HepG2 (cell line): ENCODE results near the gene RARA. TPM values are rescaled to one million over a fixed set of nuclear protein-coding genes. Genes with fewer than 3 reads are reported as not detected.

Experiments
- ATM ChIP-seq: fragments of 450-650 bp; IDR thresholded peaks from 2 replicates; pipeline ENCODE4 v1.7.1; 2017; ENCODE audit warnings: mild to moderate bottlenecking, borderline replicate concordance
- BRCA1 ChIP-seq: sonication (generic); formaldehyde crosslinking; IDR thresholded peaks from 2 replicates; pipeline ENCODE4 v1.4.0; 2020; ENCODE audit warnings: missing genetic modification reagents
- FOXK1 ChIP-seq: sonication (generic); formaldehyde crosslinking; IDR thresholded peaks from 2 replicates; pipeline ENCODE4 v1.4.0; 2020; ENCODE audit warnings: low read depth, missing genetic modification reagents, borderline replicate concordance
- GFI1 ChIP-seq: sonication (generic); formaldehyde crosslinking; IDR thresholded peaks from 2 replicates; pipeline ENCODE4 v1.5.0; 2020; ENCODE audit warnings: missing genetic modification reagents, mild to moderate bottlenecking, borderline replicate concordance
- JDP2 ChIP-seq: sonication (generic); formaldehyde crosslinking; IDR thresholded peaks from 2 replicates; pipeline ENCODE4 v1.8.1; 2022; ENCODE audit warnings: missing genetic modification reagents, borderline replicate concordance
- MEF2D ChIP-seq: sonication (generic); formaldehyde crosslinking; IDR thresholded peaks from 2 replicates; pipeline ENCODE4 v1.5.1; 2020; ENCODE audit warnings: mild to moderate bottlenecking, missing genetic modification reagents
- MYC ChIP-seq: sonication (generic); formaldehyde crosslinking; IDR thresholded peaks from 2 replicates; pipeline ENCODE4 v1.9.0; 2021; ENCODE audit warnings: missing genetic modification reagents, borderline replicate concordance
- NFYC ChIP-seq: IDR thresholded peaks from 2 replicates; pipeline ENCODE4 v1.6.1; 2016; ENCODE audit warnings: missing genetic modification reagents, missing compliant biosample characterization
- NR0B2 ChIP-seq: sonication (generic); formaldehyde crosslinking; IDR thresholded peaks from 2 replicates; pipeline ENCODE4 v1.4.0; 2020; ENCODE audit warnings: mild to moderate bottlenecking, missing genetic modification reagents
- POLR2A ChIP-seq, 2 experiments: IDR thresholded peaks; 2 replicates each; pipeline ENCODE4 v1.6.1; 2011; ENCODE audit warnings: low read depth in 2 of 2, low read length in 2 of 2, mild to moderate bottlenecking in 1 of 2, moderate library complexity in 1 of 2; ENCODE audit not compliant: insufficient read depth in 1 of 2
- RBAK ChIP-seq: sonication (generic); formaldehyde crosslinking; IDR thresholded peaks from 2 replicates; pipeline ENCODE4 v1.5.1; 2020; ENCODE audit warnings: mild to moderate bottlenecking, missing genetic modification reagents
- RBM39 ChIP-seq: fragments of 200-400 bp; formaldehyde crosslinking; IDR thresholded peaks from one replicate; pipeline ENCODE4 v1.6.1; 2018; ENCODE audit warnings: antibody characterized with exemption, mild to moderate bottlenecking, low read depth, low read length; ENCODE audit not compliant: poor library complexity, severe bottlenecking
- SIN3A ChIP-seq: IDR thresholded peaks from 2 replicates; pipeline ENCODE4 v1.6.1; 2011; ENCODE audit warnings: low read depth, mild to moderate bottlenecking, control low read depth, low read length, borderline replicate concordance
- SOX13 ChIP-seq, 3 experiments: fragments of 450-650 bp in 1 of 3; sonication (generic) in 1 of 3; formaldehyde crosslinking in 1 of 3; IDR thresholded peaks in 2 of 3; conservative IDR thresholded peaks in 1 of 3; 2 replicates each; pipeline versions ENCODE4 v1.5.0 to v1.6.1; 2016 to 2020; ENCODE audit warnings: antibody characterized with exemption in 1 of 3, mild to moderate bottlenecking in 1 of 3, missing compliant biosample characterization in 1 of 3, missing genetic modification reagents in 1 of 3, moderate library complexity in 1 of 3
- TAF15 ChIP-seq: fragments of 200-400 bp; formaldehyde crosslinking; IDR thresholded peaks from one replicate; pipeline ENCODE4 v1.6.1; 2018; ENCODE audit warnings: mild to moderate bottlenecking, low read depth, low read length; ENCODE audit not compliant: poor library complexity, severe bottlenecking
- TFDP2 ChIP-seq: sonication (generic); formaldehyde crosslinking; IDR thresholded peaks from 2 replicates; pipeline ENCODE4 v1.4.0; 2020; ENCODE audit warnings: missing genetic modification reagents
- THAP9 ChIP-seq: sonication (generic); formaldehyde crosslinking; IDR thresholded peaks from 2 replicates; pipeline ENCODE4; 2020; ENCODE audit warnings: missing genetic modification reagents, mild to moderate bottlenecking, borderline replicate concordance
- XBP1 ChIP-seq: sonication (generic); formaldehyde crosslinking; IDR thresholded peaks from 2 replicates; pipeline ENCODE4 v1.5.0; 2020; ENCODE audit warnings: missing genetic modification reagents
- ZBTB42 ChIP-seq: sonication (generic); formaldehyde crosslinking; IDR thresholded peaks from 2 replicates; pipeline ENCODE4 v1.5.0; 2020; ENCODE audit warnings: mild to moderate bottlenecking, missing genetic modification reagents
- ZFP36L2 ChIP-seq: sonication (generic); formaldehyde crosslinking; IDR thresholded peaks from 2 replicates; pipeline ENCODE4 v1.4.0; 2020; ENCODE audit warnings: missing genetic modification reagents
- ZNF329 ChIP-seq: sonication (generic); formaldehyde crosslinking; IDR thresholded peaks from 2 replicates; pipeline ENCODE4 v1.9.0; 2021; ENCODE audit warnings: low read depth, mild to moderate bottlenecking, missing genetic modification reagents
- ZNF589 ChIP-seq: sonication (generic); formaldehyde crosslinking; conservative IDR thresholded peaks from 2 replicates; pipeline ENCODE4 v1.8.0; 2022; ENCODE audit warnings: mild to moderate bottlenecking, moderate library complexity, missing genetic modification reagents
- ZNF629 ChIP-seq: sonication (generic); formaldehyde crosslinking; conservative IDR thresholded peaks from 2 replicates; pipeline ENCODE4 v1.5.0; 2020; ENCODE audit warnings: missing genetic modification reagents
- ZNF672 ChIP-seq: sonication (generic); formaldehyde crosslinking; IDR thresholded peaks from 2 replicates; pipeline ENCODE4 v1.8.1; 2022; ENCODE audit warnings: missing genetic modification reagents
- ZNF788 ChIP-seq: sonication (generic); formaldehyde crosslinking; IDR thresholded peaks from 2 replicates; pipeline ENCODE4 v1.5.0; 2020; ENCODE audit warnings: mild to moderate bottlenecking, missing genetic modification reagents, borderline replicate concordance
- polyA plus RNA-seq, 8 experiments: library from polyadenylated mRNA; depleted of rRNA in 3 of 8; stranded (reverse) in 7 of 8; unstranded in 1 of 8; fragments of >200 nt; fragmentation: Illumina TruSeq in 4 of 8; extraction: Trizol in 4 of 8; gene quantifications; 2 replicates each; pipeline versions ENCODE4 v1.2.1 to v1.2.3, GENCODE V29; 2011 to 2016; ENCODE audit warnings: low read depth in 4 of 8, missing spikeins in 1 of 8, mixed read lengths in 1 of 8; ENCODE audit not compliant: insufficient read depth in 1 of 8
- total RNA-seq, 5 experiments: library from RNA; depleted of rRNA; stranded (reverse); fragments of >200 nt; fragmentation: Illumina TruSeq; extraction: Trizol; gene quantifications; 2 replicates each; pipeline ENCODE4 v1.2.3, GENCODE V29; 2016; ENCODE audit warnings: low read depth in 1 of 5

Gene RARA
- total and polyA plus RNA-seq, 2 of the 13 experiments (the other 11 are each of a cell fraction or from before 2014, with no cell fraction given): 6.4 to 8.6 TPM

- TF ChIP-seq GFI1 (CRISPR knock-in tag) (peak; percentile 45; the same call in 1 of the 2 replicates), THAP9 (no peak), ZNF329 (0 out of 2 replicates have a peak, but pooled peaks have one; percentile 0), JDP2 (no peak), BRCA1 (CRISPR knock-in tag) (no peak), ZNF589 (CRISPR knock-in tag) (0 out of 2 replicates have a peak, but pooled peaks have one; percentile 10), FOXK1 (CRISPR knock-in tag) (no peak), ZBTB42 (CRISPR knock-in tag) (no peak), MEF2D (CRISPR knock-in tag) (0 out of 2 replicates have a peak, but pooled peaks have one; percentile 10), ZNF788 (no peak), NFYC (CRISPR knock-in tag) (no peak), TAF15 (no peak), ZFP36L2 (CRISPR knock-in tag) (no peak), RBAK (CRISPR knock-in tag) (no peak), RBM39 (no peak), SOX13 (IDR thresholded peaks at IDR 0.05) (no peak), SOX13 (CRISPR knock-in tag; conservative IDR thresholded peaks at IDR 0.05 in 1 of 2, IDR thresholded peaks at IDR 0.05 in 1 of 2) (no peak), XBP1 (CRISPR knock-in tag) (no peak), SIN3A (peak; percentile 21; the same call in 1 of the 2 replicates), ZNF672 (CRISPR knock-in tag) (no peak), ATM (no peak), NR0B2 (CRISPR knock-in tag) (no peak), ZNF629 (0 out of 2 replicates have a peak, but pooled peaks have one; percentile 11), MYC (CRISPR knock-in tag) (no peak), TFDP2 (CRISPR knock-in tag) (no peak), POLR2A (IDR thresholded peaks at IDR 0.05; ENCODE audit: insufficient read depth in 1 of 2, low read depth in 2 of 2, low read length in 2 of 2) (0 out of 4 replicates have a peak, but pooled peaks of 1 of the 2 experiments have one; percentile 8)
Observed at GRCh38 chr17:40342504-40343218, 33.7 kb downstream of the RARA start (continued).
